H9 (cell line): ENCODE data around the gene TPD52L1. TPM values are rescaled to one million over a fixed set of nuclear protein-coding genes. Genes with fewer than 3 reads are reported as not detected.

Experiments
- DNase-seq: peaks from one replicate; pipeline ENCODE4 v3.0.0-alpha.2; 2017
- H2AFZ ChIP-seq: one replicate; pipeline ENCODE4 v1.6.1; 2013; ENCODE audit warnings: mild to moderate bottlenecking, low read length, control low read depth, moderate library complexity
- H2AK5ac ChIP-seq: 2 replicates; pipeline ENCODE4 v1.6.1; 2013; ENCODE audit warnings: low read length, control low read depth, mixed read lengths; ENCODE audit not compliant: insufficient read length
- H2BK120ac ChIP-seq: one replicate; pipeline ENCODE4 v1.6.1; 2013; ENCODE audit warnings: low read depth, mild to moderate bottlenecking, low read length, control low read depth, inconsistent platforms; ENCODE audit not compliant: poor library complexity, severe bottlenecking
- H2BK12ac ChIP-seq: 2 replicates; pipeline ENCODE4 v1.6.1; 2013; ENCODE audit warnings: low read length, control low read depth, mixed read lengths, low read depth; ENCODE audit not compliant: insufficient read length
- H2BK15ac ChIP-seq: 2 replicates; pipeline ENCODE4 v1.6.1; 2013; ENCODE audit warnings: low read depth, low read length, control low read depth
- H2BK20ac ChIP-seq: one replicate; pipeline ENCODE4 v1.6.1; 2013; ENCODE audit warnings: low read depth, mild to moderate bottlenecking, low read length, control low read depth, inconsistent platforms; ENCODE audit not compliant: poor library complexity, severe bottlenecking
- H2BK5ac ChIP-seq: 2 replicates; pipeline ENCODE4 v1.6.1; 2013; ENCODE audit warnings: low read length, control low read depth, mixed read lengths; ENCODE audit not compliant: insufficient read length
- H3K14ac ChIP-seq: 2 replicates; pipeline ENCODE4 v1.6.1; 2013; ENCODE audit warnings: low read length, control low read depth; ENCODE audit not compliant: insufficient read depth
- H3K18ac ChIP-seq: 2 replicates; pipeline ENCODE4 v1.6.1; 2013; ENCODE audit warnings: low read depth, mild to moderate bottlenecking, mixed read lengths, low read length, control low read depth; ENCODE audit not compliant: insufficient read length
- H3K23ac ChIP-seq: 2 replicates; pipeline ENCODE4 v1.6.1; 2013; ENCODE audit warnings: low read length, control low read depth, mixed read lengths, low read depth; ENCODE audit not compliant: insufficient read length
- H3K23me2 ChIP-seq: 2 replicates; pipeline ENCODE4 v1.6.1; 2013; ENCODE audit warnings: low read depth, mild to moderate bottlenecking, mixed read lengths, low read length, control low read depth; ENCODE audit not compliant: insufficient read length, poor library complexity, severe bottlenecking
- H3K27ac ChIP-seq: 2 replicates; pipeline ENCODE4 v1.5.1; 2013; ENCODE audit warnings: low read length, control low read depth, mixed read lengths, low read depth; ENCODE audit not compliant: insufficient read length
- H3K27me3 ChIP-seq: 2 replicates; pipeline ENCODE4 v1.6.1; 2013; ENCODE audit warnings: low read length, control low read depth, inconsistent platforms; ENCODE audit not compliant: insufficient read depth
- H3K4ac ChIP-seq: 2 replicates; pipeline ENCODE4 v1.6.1; 2013; ENCODE audit warnings: low read depth, mild to moderate bottlenecking, control low read depth, inconsistent platforms, low read length, moderate library complexity
- H3K4me1 ChIP-seq: 2 replicates; pipeline ENCODE4 v1.6.1; 2013; ENCODE audit warnings: low read length, control low read depth, inconsistent platforms; ENCODE audit not compliant: insufficient read depth
- H3K4me2 ChIP-seq: 2 replicates; pipeline ENCODE4 v1.6.1; 2013; ENCODE audit warnings: low read length, control low read depth, mixed read lengths; ENCODE audit not compliant: insufficient read length, insufficient read depth
- H3K56ac ChIP-seq: 2 replicates; pipeline ENCODE4 v1.6.1; 2013; ENCODE audit warnings: low read depth, mild to moderate bottlenecking, mixed read lengths, low read length, control low read depth; ENCODE audit not compliant: insufficient read length
- H3K79me1 ChIP-seq: 2 replicates; pipeline ENCODE4 v1.6.1; 2013; ENCODE audit warnings: low read depth, mild to moderate bottlenecking, moderate library complexity, low read length, control low read depth, inconsistent platforms; ENCODE audit not compliant: insufficient read depth, poor library complexity, severe bottlenecking
- H3K79me2 ChIP-seq: 2 replicates; pipeline ENCODE4 v1.6.1; 2013; ENCODE audit warnings: low read length, control low read depth, inconsistent platforms; ENCODE audit not compliant: insufficient read depth
- H3K9ac ChIP-seq: 2 replicates; pipeline ENCODE4 v1.6.1; 2013; ENCODE audit warnings: low read length, control low read depth, mixed read lengths; ENCODE audit not compliant: insufficient read length; ENCODE audit errors: extremely low read depth
- H3K9me3 ChIP-seq: one replicate; pipeline ENCODE4 v1.6.1; 2013; ENCODE audit warnings: low read depth, low read length, inconsistent platforms; ENCODE audit not compliant: control insufficient read depth
- H3T11ph ChIP-seq: one replicate; pipeline ENCODE4 v1.6.1; 2013; ENCODE audit warnings: mild to moderate bottlenecking, low read length, control low read depth, inconsistent platforms
- H4K20me1 ChIP-seq: one replicate; pipeline ENCODE4 v1.6.1; 2013; ENCODE audit not compliant: control insufficient read depth, insufficient read length, insufficient read depth
- H4K5ac ChIP-seq: 2 replicates; pipeline ENCODE4 v1.6.1; 2013; ENCODE audit warnings: low read depth, mild to moderate bottlenecking, mixed read lengths, low read length, control low read depth; ENCODE audit not compliant: insufficient read length
- H4K8ac ChIP-seq: replicated peaks from 2 replicates; pipeline ENCODE4 v1.6.1; 2013; ENCODE audit warnings: low read length, control low read depth, mixed read lengths, low read depth; ENCODE audit not compliant: insufficient read length
- H4K91ac ChIP-seq: 2 replicates; pipeline ENCODE4 v1.6.1; 2013; ENCODE audit warnings: low read depth, mild to moderate bottlenecking, moderate library complexity, mixed read lengths, low read length, control low read depth; ENCODE audit not compliant: insufficient read length
- H3K27ac Mint-ChIP-seq, 3 experiments: 2 replicates in 2 of 3; 3 replicates in 1 of 3; pipeline ENCODE4 v1.8.0; 2020 to 2021; ENCODE audit warnings: mixed read lengths in 3 of 3, mild to moderate bottlenecking in 1 of 3, moderate library complexity in 1 of 3
- H3K27me3 Mint-ChIP-seq: 2 replicates; pipeline ENCODE4 v1.8.0; 2021; ENCODE audit warnings: low read depth, mild to moderate bottlenecking, moderate library complexity, mixed read lengths
- H3K36me3 Mint-ChIP-seq, 3 experiments: 2 replicates in 2 of 3; 3 replicates in 1 of 3; pipeline ENCODE4 v1.8.0; 2020 to 2021; ENCODE audit warnings: low read depth in 3 of 3, mixed read lengths in 3 of 3; ENCODE audit not compliant: insufficient read depth in 1 of 3
- H3K4me1 Mint-ChIP-seq, 2 experiments: 2 replicates each; pipeline ENCODE4 v1.8.0; 2020; ENCODE audit warnings: mixed read lengths in 2 of 2
- H3K4me3 Mint-ChIP-seq, 2 experiments: 2 replicates in 1 of 2; 3 replicates in 1 of 2; pipeline ENCODE4 v1.8.0; 2020 to 2021; ENCODE audit warnings: mild to moderate bottlenecking in 2 of 2, mixed read lengths in 2 of 2, moderate library complexity in 1 of 2
- H3K9me3 Mint-ChIP-seq, 2 experiments: 2 replicates in 1 of 2; 3 replicates in 1 of 2; pipeline ENCODE4 v1.8.0; 2020; ENCODE audit warnings: mild to moderate bottlenecking in 2 of 2, mixed read lengths in 2 of 2, moderate library complexity in 1 of 2
- WGBS: extraction: QIAGEN DNeasy Blood & Tissue Kit; methylation state at CpG from one replicate; pipeline ENCODE4 v1.1.7; 2013; ENCODE audit warnings: missing lambda C conversion rate, low lambda C conversion rate, mixed read lengths; ENCODE audit not compliant: insufficient read length; ENCODE audit errors: extremely low coverage; 5-methylcytosine and 5-hydroxymethylcytosine counted together
- total RNA-seq: library from RNA; stranded (reverse); gene quantifications from 2 replicates; pipeline ENCODE4 v1.2.1, GENCODE V29; 2021
- TF ChIP-seq, protein P1 (sequence below): fragments of 200-600 bp; sonication (generic); conservative IDR thresholded peaks from 3 replicates; pipeline ENCODE4 v1.8.0; 2021; ENCODE audit warnings: antibody characterized with exemption, mild to moderate bottlenecking

Gene TPD52L1
- total RNA-seq, 1 experiment from 2014 or later, result 6.6 TPM

DNA sequence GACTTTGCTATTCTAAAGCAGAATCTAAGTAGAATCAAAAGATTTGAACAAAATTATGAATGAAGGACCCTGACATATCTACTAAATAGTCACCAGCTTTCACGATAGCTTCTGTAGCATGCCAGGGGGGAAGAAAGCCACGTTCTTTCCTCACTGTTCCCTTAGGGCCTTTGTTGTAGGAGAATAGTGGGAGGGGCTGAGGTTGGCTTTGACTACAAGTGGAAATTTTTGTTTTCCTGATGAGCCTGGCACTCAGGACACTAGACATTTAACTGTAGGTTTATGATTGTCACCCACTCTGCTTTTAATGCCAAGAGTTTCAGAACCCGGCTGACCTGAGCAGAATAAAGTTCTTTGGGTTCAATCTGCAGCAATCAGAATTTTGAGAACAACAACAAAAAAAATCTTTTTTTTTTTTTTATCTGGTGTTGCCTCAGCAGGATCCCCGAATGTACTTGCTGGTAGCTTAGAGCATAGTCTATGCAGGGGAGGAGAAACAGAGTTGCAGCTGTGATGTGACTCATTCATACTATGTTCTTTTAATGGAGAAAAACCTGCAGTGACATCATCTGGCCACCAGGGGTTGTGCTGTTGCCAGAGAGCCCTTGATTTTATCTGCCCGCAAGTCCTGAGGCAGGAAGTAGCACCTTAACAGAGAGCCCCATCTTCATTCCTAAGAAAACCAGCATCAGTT, 38.5 kb downstream of the TPD52L1 start:
- H3K27me3 Mint-ChIP-seq, result no peaks in the 10 kb centered on the region; the same call in 1 of the 2 replicates
- H2AFZ ChIP-seq, result no peak overlapping the region
- H3K18ac ChIP-seq, result no peak overlapping the region
- peaks cover 13 to 16% of the 10 kb centered on the region in 2 experiments for H3K4me1 Mint-ChIP-seq
- no peak overlapping the region for H3K27ac Mint-ChIP-seq
- no peaks in the 10 kb centered on the region for H3K23me2 ChIP-seq
- H3K36me3 Mint-ChIP-seq, result no peaks in the 10 kb centered on the region
- no peak overlapping the region for H3K23ac ChIP-seq
- H3K79me1 ChIP-seq, result no peaks in the 10 kb centered on the region
- H3K4ac ChIP-seq, result no peak overlapping the region
- H3K4me1 ChIP-seq, result no peaks in the 10 kb centered on the region; the same call in 1 of the 2 replicates
- no peaks in the 10 kb centered on the region for H3K9me3 Mint-ChIP-seq
- no peak overlapping the region for H3K4me2 ChIP-seq
- no peak overlapping the region for H3K4me3 Mint-ChIP-seq
- no peak overlapping the region for H4K91ac ChIP-seq
- no peak overlapping the region for H3T11ph ChIP-seq
- no peak overlapping the region for H3K56ac ChIP-seq
- WGBS, result no CpG with 5 or more reads among the region's 5 CpGs
- no peak overlapping the region for H2BK20ac ChIP-seq
- H2BK120ac ChIP-seq, result no peak overlapping the region
- H4K5ac ChIP-seq, result no peak overlapping the region
- no peak overlapping the region for H2BK5ac ChIP-seq
- H2AK5ac ChIP-seq, result no peak overlapping the region
- no peaks in the 10 kb centered on the region for H4K20me1 ChIP-seq
- no peak overlapping the region for H3K9ac ChIP-seq
- H2BK15ac ChIP-seq, result no peak overlapping the region
- no peak overlapping the region for H4K8ac ChIP-seq
- TF ChIP-seq, protein P1, sequence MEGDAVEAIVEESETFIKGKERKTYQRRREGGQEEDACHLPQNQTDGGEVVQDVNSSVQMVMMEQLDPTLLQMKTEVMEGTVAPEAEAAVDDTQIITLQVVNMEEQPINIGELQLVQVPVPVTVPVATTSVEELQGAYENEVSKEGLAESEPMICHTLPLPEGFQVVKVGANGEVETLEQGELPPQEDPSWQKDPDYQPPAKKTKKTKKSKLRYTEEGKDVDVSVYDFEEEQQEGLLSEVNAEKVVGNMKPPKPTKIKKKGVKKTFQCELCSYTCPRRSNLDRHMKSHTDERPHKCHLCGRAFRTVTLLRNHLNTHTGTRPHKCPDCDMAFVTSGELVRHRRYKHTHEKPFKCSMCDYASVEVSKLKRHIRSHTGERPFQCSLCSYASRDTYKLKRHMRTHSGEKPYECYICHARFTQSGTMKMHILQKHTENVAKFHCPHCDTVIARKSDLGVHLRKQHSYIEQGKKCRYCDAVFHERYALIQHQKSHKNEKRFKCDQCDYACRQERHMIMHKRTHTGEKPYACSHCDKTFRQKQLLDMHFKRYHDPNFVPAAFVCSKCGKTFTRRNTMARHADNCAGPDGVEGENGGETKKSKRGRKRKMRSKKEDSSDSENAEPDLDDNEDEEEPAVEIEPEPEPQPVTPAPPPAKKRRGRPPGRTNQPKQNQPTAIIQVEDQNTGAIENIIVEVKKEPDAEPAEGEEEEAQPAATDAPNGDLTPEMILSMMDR, result peak; percentile 83
- no peaks in the 10 kb centered on the region for H3K27me3 ChIP-seq
- H3K9me3 ChIP-seq, result no peaks in the 10 kb centered on the region
- no peak overlapping the region for H3K27ac ChIP-seq
- H3K14ac ChIP-seq, result no peak overlapping the region
- DNase-seq, result peak; percentile 80
- no peak overlapping the region for H2BK12ac ChIP-seq
- no peaks in the 10 kb centered on the region; the same call in 1 of the 2 replicates for H3K79me2 ChIP-seq
